ENCODE results near the gene TMEM201.

TMEM201 gene

DNA sequence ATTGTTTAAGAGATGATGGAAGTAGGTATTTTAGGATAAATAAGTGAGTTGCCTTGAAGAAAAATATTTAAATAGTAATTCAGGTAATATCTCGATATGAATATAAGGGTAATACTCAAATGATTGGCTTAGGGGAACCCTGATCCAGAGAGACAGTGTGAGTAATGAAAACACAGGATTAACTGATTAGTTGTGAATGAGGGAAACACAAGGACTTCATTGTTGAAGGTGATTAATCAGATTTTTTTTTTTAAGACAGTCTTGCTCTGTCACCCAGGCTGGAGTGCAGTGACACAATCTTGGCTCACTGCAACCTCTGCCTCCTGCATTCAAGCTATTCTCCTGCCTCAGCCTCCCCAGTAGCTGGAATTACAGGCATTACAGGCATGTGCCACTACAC lies 36.7 kb upstream of the TMEM201 start:
- TF ChIP-seq, protein P1, sequence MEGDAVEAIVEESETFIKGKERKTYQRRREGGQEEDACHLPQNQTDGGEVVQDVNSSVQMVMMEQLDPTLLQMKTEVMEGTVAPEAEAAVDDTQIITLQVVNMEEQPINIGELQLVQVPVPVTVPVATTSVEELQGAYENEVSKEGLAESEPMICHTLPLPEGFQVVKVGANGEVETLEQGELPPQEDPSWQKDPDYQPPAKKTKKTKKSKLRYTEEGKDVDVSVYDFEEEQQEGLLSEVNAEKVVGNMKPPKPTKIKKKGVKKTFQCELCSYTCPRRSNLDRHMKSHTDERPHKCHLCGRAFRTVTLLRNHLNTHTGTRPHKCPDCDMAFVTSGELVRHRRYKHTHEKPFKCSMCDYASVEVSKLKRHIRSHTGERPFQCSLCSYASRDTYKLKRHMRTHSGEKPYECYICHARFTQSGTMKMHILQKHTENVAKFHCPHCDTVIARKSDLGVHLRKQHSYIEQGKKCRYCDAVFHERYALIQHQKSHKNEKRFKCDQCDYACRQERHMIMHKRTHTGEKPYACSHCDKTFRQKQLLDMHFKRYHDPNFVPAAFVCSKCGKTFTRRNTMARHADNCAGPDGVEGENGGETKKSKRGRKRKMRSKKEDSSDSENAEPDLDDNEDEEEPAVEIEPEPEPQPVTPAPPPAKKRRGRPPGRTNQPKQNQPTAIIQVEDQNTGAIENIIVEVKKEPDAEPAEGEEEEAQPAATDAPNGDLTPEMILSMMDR (IDR thresholded peaks at IDR 0.05; ENCODE audit: control insufficient read depth, insufficient read depth, low read depth, low read length, missing control alignments): no peak
- DNase-seq (ENCODE audit: low read depth): no peak

DNA sequence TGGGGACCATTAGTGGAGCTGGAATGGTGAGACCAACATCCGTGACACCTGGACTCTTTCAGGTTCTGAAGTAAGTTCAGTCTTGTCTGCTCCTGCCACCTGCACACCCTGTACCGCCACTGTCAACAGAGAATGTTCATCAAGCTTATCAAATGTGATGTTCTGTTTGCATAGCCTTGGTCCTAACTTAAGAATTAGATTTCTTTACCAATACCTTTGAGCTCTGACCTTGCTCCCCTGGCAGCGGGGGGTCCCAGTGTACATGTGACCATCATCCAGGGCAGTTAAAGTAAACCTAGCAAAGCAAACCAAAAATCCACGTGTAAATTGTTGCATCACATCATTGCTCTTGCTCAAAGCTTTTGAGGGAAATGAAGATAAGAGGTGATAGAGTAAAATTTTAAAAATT lies 35.0 kb upstream of the TMEM201 start:
- TF ChIP-seq, protein P1 (IDR thresholded peaks at IDR 0.05; ENCODE audit: control insufficient read depth, insufficient read depth, low read depth, low read length, missing control alignments): no peak
- DNase-seq (ENCODE audit: low read depth): no peak

More for the DNA sequence above, 36.7 kb upstream of the TMEM201 start:
- no peak overlapping the region for H3K4me3 ChIP-seq (ENCODE audit: control insufficient read depth, low read depth, low read length)

DNA sequence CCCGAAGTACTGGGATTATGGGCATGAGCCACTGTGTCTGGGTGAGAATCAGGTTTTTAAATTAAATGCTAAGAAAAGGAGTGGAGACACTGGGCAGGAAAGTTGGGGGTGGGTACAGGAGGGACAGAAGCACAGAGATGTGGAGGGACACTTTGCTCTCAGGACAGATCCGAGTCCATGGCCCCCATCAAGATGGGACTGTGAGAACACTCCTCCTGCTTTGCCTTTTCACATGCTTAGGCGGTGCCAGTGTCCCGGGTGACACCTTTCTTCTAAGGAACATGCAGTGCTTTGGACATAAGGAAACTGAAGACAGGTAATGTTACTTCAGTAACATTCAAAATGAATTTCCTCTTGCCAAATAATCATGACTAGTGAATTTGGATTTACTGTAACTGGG lies 32.8 kb upstream of the TMEM201 start:
- TF ChIP-seq, protein P1 (IDR thresholded peaks at IDR 0.05; ENCODE audit: control insufficient read depth, insufficient read depth, low read depth, low read length, missing control alignments): no peak
- no peak overlapping the region for H3K4me3 ChIP-seq (ENCODE audit: control insufficient read depth, low read depth, low read length)
- DNase-seq (ENCODE audit: low read depth): no peak

More for the DNA sequence above, 35.0 kb upstream of the TMEM201 start:
- no peak overlapping the region for H3K4me3 ChIP-seq (ENCODE audit: control insufficient read depth, low read depth, low read length)

DNA sequence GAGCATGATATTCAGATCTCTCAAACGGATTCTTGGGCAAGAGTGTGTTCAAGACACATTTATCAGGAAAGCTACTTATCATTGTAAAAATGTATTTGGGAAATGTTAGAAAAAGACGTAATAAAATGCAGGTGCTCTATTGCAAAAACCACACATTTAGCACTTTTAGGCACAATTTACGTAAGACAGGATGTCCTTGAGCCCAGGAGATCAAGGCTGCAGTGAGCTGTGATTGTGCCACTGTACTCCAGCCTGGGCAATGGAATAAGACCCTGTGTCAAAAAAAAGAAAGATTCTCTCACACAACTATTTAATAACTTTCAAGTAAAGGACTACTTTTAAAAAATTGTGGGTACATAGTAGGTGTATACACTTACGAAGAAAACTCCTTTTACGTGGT lies 31.1 kb upstream of the TMEM201 start:
- no peak overlapping the region for H3K4me3 ChIP-seq (ENCODE audit: control insufficient read depth, low read depth, low read length)
- DNase-seq (ENCODE audit: low read depth): no peak
- TF ChIP-seq, protein P1 (IDR thresholded peaks at IDR 0.05; ENCODE audit: control insufficient read depth, insufficient read depth, low read depth, low read length, missing control alignments): no peak

DNA sequence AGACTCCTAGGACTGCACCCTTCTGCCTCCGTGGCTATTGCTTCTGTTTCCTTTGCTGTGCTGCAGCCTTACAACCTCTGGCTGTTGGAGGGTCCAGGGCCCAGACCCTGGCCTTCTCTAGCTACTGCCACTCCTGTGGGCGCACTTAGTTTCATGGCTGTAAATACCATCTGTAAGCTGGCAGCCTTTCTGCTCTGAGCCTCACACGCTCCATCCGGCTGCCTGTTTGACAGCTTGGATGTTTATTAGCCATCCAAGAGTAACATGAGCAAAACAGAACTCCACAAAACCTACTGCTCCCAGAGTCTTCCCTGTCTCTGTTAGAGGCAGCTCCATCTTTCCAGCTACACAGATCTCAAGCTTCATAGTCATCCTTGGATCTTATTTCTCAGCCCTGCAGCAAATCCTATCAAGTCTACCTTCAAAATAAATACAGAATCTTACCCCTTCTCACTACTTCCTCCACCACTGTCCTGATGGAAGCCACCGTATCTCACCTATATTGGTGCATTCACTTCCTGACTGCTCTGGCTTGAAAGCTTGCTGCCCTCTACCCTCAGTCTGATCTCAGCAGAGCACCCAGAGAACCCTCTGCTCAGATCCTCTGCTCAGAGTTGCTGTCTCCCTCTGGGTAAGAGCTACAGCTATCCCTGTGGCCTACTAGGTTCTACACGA lies 30.3 kb upstream of the TMEM201 start:
- no peak for DNase-seq (ENCODE audit: low read depth)
- H3K4me3 ChIP-seq (ENCODE audit: control insufficient read depth, low read depth, low read length): no peak overlapping the region
- TF ChIP-seq, protein P1 (IDR thresholded peaks at IDR 0.05; ENCODE audit: control insufficient read depth, insufficient read depth, low read depth, low read length, missing control alignments): no peak

DNA sequence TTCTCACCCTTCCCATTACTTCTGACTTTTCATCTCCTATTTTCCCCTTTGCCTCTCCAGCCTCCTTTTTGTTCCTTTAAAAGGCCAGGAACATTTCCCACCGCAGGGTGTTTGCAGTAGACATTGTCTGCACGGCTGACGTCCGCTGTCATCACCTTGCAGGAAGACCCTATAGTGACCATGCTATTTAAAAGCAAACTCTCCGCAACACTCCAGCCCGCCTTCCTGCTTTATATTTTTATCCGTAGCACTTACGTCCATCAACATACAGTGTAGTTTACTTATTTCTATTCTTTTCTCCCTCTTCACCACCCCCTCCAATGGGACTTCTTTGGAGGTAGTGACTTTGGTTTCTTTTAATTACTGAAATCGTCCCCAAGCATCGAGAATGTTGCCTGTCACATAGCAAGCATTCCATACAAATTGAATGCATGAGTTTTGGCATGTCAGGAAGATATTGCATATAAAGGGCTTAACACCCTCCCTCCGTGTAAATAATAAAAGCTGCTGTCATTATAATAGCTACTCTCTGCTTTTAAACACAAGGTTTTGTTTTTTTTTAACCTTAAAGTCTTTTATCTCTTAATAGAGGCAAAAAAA lies 29.7 kb upstream of the TMEM201 start:
- TF ChIP-seq, protein P1 (IDR thresholded peaks at IDR 0.05; ENCODE audit: control insufficient read depth, insufficient read depth, low read depth, low read length, missing control alignments): no peak
- no peak overlapping the region for H3K4me3 ChIP-seq (ENCODE audit: control insufficient read depth, low read depth, low read length)

More for the DNA sequence above, 29.7 kb upstream of the TMEM201 start:
- DNase-seq (ENCODE audit: low read depth): no peak
